Sigmoid colon (tissue), 7 donors: Measurements from ENCODE around the gene IQGAP1. TPM values are rescaled to one million over a fixed set of nuclear protein-coding genes. Genes with fewer than 3 reads are reported as not detected.

ENCODE experiments used
- DNase-seq: peaks from one replicate; pipeline ENCODE4 v3.0.0-alpha.2; 2019
- H3K27ac ChIP-seq, 4 donors: fragments of 200-600 bp; sonication (generic); one replicate each; pipeline ENCODE4 v1.5.1; 2016 to 2019; ENCODE audit warnings: mild to moderate bottlenecking in 1 of 4
- H3K27me3 ChIP-seq, 3 donors: fragments of 200-600 bp; sonication (generic); one replicate each; pipeline ENCODE4 v1.5.1; 2019; ENCODE audit warnings: mild to moderate bottlenecking in 1 of 3
- H3K36me3 ChIP-seq, 4 donors: fragments of 200-600 bp; sonication (generic); one replicate each; pipeline ENCODE4 v1.5.1; 2016 to 2019
- H3K4me1 ChIP-seq, 4 donors: fragments of 200-600 bp; sonication (generic); one replicate each; pipeline ENCODE4 v1.5.1; 2017 to 2019
- H3K4me3 ChIP-seq, 4 donors: fragments of 200-600 bp; sonication (generic); one replicate each; pipeline ENCODE4 v1.5.1; 2017 to 2019; ENCODE audit warnings: mild to moderate bottlenecking in 2 of 4, moderate library complexity in 1 of 4
- H3K9me3 ChIP-seq, 4 donors: fragments of 200-600 bp in 3 of 4; sonication (generic) in 3 of 4; one replicate each; pipeline versions ENCODE4 v1.5.1 to v1.6.1; 2013 to 2019
- EP300 ChIP-seq, 4 donors: sonication (generic); formaldehyde crosslinking; IDR thresholded peaks; one replicate each; pipeline ENCODE4 v1.6.1; 2017; ENCODE audit warnings: antibody characterized with exemption in 4 of 4
- POLR2A ChIP-seq, 2 donors: fragments of 450-650 bp; IDR thresholded peaks; one replicate each; pipeline ENCODE4 v1.6.1; 2016; ENCODE audit warnings: antibody characterized with exemption in 2 of 2, mild to moderate bottlenecking in 2 of 2, moderate library complexity in 2 of 2
- POLR2AphosphoS5 ChIP-seq, 4 donors: sonication (generic); formaldehyde crosslinking; IDR thresholded peaks; one replicate each; pipeline ENCODE4 v1.6.1; 2017; ENCODE audit warnings: antibody characterized with exemption in 4 of 4
- WGBS, 2 donors: extraction: QIAGEN DNeasy Blood & Tissue Kit; methylation state at CpG; one replicate each; pipeline ENCODE4 v1.1.7; 2013; 5-methylcytosine and 5-hydroxymethylcytosine counted together
- intact Hi-C: fragments of 100-400 bp; cut with DNase I; formaldehyde crosslinking; loops from one replicate; pipeline ENCODE4 v1.15.1; 2023
- polyA plus RNA-seq, 3 donors: library from polyadenylated mRNA; stranded (reverse); fragments of 200-250 nt; gene quantifications; one replicate each; pipeline ENCODE4 v1.2.3, GENCODE V29; 2013
- total RNA-seq, 4 donors: library from RNA; depleted of rRNA; stranded (reverse); fragments of >200 nt; gene quantifications; one replicate each; pipeline ENCODE4 v1.1.0, GENCODE V29; 2016
- TF ChIP-seq, protein P1 (sequence below), 4 experiments: fragments of 450-650 bp in 3 of 4; fragments of 200-600 bp in 1 of 4; IDR thresholded peaks; one replicate each; pipeline ENCODE4 v1.5.1; 2016 to 2019; ENCODE audit warnings: antibody characterized with exemption in 4 of 4, mild to moderate bottlenecking in 3 of 4, moderate library complexity in 2 of 4
- donor health status: healthy with polysubstance abuse.
- donor health status: Bipolar disorder and iron deficiency.
- donor health status: healthy.

Gene IQGAP1
- total and polyA plus RNA-seq, 7 donors: 96.7 to 283 (median 135) TPM

DNA sequence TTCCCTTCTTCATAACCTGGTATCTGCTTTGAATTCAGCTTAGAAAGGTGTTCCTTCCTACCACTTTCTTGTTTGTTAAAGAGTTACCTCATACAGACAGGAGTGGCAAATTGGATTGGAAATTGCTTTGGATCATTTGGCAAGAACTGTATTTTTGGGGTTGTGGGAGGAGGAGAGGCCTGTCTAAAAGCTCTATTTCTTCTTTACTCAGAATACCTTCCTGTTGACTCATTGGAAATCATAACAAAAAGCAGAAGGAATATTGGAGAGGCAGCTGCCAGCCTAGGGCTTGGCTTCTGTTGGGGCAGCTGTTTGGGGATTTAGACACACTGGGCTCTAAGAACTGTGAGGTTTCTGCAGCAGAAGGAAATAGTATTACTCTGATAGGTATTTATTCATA lies 14.2 kb downstream of the IQGAP1 start:
- DNase-seq: peak; percentile 73
- intact Hi-C loops: no loop called here
- Histone ChIP-seq H3K9me3 (no peaks in the 10 kb centered on the region), H3K27ac (peak overlapping the region; percentile 80 to 90 (median 86)), H3K27me3 (no peaks in the 10 kb centered on the region), H3K4me3 (no peak overlapping the region), H3K36me3 (no peaks in the 10 kb centered on the region), H3K4me1 (peaks cover 0 to 80% (median 74%) of the 10 kb centered on the region in 4 donors)
- TF ChIP-seq POLR2AphosphoS5 (IDR thresholded peaks at IDR 0.05): peak in 3 of 4 donors; percentile 9 to 48 (median 42)
- no peak for TF ChIP-seq EP300 (IDR thresholded peaks at IDR 0.05)

DNA sequence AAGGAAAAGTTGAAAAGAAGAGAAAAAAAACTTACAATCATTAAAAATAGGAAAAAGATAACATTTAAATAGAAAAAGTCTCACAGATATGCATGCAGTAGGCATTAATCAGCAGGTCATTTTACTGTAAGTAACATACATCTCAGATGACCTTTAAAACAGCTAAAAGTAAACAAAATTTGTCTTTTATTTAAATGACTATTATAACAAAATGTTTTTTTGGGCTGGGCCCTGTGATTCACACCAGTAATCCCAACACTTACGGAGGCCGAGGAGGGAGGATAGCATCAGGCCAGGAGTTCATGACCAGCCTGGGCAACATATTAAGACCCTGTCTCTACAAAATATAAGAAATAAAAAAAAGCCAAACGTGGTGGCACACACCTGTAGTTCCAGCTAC lies 14.7 kb downstream of the IQGAP1 start:
- no peaks in the 10 kb centered on the region for H3K9me3 ChIP-seq
- intact Hi-C loops: no loop called here
- no peak for TF ChIP-seq POLR2AphosphoS5 (IDR thresholded peaks at IDR 0.05)
- TF ChIP-seq, protein P1, sequence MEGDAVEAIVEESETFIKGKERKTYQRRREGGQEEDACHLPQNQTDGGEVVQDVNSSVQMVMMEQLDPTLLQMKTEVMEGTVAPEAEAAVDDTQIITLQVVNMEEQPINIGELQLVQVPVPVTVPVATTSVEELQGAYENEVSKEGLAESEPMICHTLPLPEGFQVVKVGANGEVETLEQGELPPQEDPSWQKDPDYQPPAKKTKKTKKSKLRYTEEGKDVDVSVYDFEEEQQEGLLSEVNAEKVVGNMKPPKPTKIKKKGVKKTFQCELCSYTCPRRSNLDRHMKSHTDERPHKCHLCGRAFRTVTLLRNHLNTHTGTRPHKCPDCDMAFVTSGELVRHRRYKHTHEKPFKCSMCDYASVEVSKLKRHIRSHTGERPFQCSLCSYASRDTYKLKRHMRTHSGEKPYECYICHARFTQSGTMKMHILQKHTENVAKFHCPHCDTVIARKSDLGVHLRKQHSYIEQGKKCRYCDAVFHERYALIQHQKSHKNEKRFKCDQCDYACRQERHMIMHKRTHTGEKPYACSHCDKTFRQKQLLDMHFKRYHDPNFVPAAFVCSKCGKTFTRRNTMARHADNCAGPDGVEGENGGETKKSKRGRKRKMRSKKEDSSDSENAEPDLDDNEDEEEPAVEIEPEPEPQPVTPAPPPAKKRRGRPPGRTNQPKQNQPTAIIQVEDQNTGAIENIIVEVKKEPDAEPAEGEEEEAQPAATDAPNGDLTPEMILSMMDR (IDR thresholded peaks at IDR 0.05): no peak
- no peak for TF ChIP-seq EP300 (IDR thresholded peaks at IDR 0.05)
- TF ChIP-seq POLR2A (IDR thresholded peaks at IDR 0.05): no peak
- 30 to 74% methylated on average over 3 of the region's 3 CpGs for WGBS, 2 donors
- DNase-seq: no peak
- peak overlapping the region; percentile 80 to 90 (median 86) for H3K27ac ChIP-seq
- H3K36me3 ChIP-seq: no peaks in the 10 kb centered on the region
- no peak overlapping the region for H3K4me3 ChIP-seq
- H3K4me1 ChIP-seq: peaks cover 0 to 84% (median 77%) of the 10 kb centered on the region in 4 donors
- no peaks in the 10 kb centered on the region for H3K27me3 ChIP-seq

DNA sequence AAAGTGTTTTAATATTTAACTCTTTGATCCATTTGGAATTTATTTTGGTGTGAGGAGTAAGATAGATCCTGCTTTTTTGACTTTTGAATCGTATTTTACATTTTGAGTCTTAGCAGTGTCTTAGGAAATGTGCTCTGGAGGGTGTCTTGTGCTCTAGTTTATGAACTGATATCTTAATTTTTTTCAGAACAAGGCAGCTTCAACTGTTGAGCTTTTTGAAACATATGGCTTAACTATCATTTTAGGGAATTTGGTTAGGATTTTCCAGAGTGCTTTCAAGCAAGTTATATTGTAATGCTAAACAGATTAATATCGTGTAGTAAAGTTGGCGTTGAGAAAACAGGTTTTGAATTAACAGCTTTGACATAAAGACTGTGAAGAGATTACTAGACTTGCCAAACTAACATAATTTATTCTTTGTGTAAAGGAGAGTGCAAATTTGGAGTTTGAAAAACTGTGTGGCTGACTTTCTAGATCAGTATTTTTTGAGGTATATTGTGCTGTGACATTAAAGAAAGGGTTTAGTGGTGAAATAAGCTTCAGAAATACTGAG lies 17.1 kb downstream of the IQGAP1 start:
- H3K27me3 ChIP-seq: no peaks in the 10 kb centered on the region
- no peaks in the 10 kb centered on the region for H3K9me3 ChIP-seq
- 30 to 48% methylated on average over 3 of the region's 3 CpGs for WGBS, 2 donors
- peaks cover 0 to 84% (median 72%) of the 10 kb centered on the region in 4 donors for H3K4me1 ChIP-seq
- H3K27ac ChIP-seq: peak overlapping the region; percentile 80 to 90 (median 86)
- no peak for DNase-seq
- H3K4me3 ChIP-seq: no peak overlapping the region
- intact Hi-C loops: no loop called here
- TF ChIP-seq, protein P1 (IDR thresholded peaks at IDR 0.05): no peak
- TF ChIP-seq POLR2AphosphoS5 (IDR thresholded peaks at IDR 0.05): no peak
- TF ChIP-seq POLR2A (IDR thresholded peaks at IDR 0.05): no peak
- no peak for TF ChIP-seq EP300 (IDR thresholded peaks at IDR 0.05)
- no peaks in the 10 kb centered on the region for H3K36me3 ChIP-seq

DNA sequence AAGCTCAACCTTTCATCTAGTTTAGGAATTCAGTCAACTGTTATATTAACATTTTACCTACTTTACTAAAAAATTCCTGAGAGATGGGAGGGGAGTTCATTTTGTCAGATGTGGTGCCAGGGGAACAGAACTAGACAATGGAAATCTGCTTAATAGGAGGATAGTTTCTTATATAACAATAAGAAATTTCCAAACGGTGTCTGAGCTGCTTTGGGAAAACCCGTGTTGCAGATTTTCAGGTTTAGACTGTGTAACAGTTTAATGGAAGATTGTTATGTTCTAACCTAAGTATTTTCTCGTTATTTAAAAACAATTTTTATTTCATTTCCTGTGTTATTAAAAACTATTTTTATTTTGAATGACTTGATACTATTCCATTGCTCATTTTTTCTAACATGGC lies 19.3 kb downstream of the IQGAP1 start:
- Histone ChIP-seq H3K4me3 (no peak overlapping the region), H3K4me1 (peaks cover 0 to 72% (median 59%) of the 10 kb centered on the region in 4 donors), H3K27me3 (no peaks in the 10 kb centered on the region), H3K27ac (peak overlapping the region in 3 of 4 donors; percentile 85 to 90 (median 86)), H3K36me3 (no peaks in the 10 kb centered on the region), H3K9me3 (no peaks in the 10 kb centered on the region)
- 24 to 56% methylated on average over 3 of the region's 3 CpGs for WGBS, 2 donors
- no peak for DNase-seq
- TF ChIP-seq POLR2A (IDR thresholded peaks at IDR 0.05): no peak
- TF ChIP-seq, protein P1 (IDR thresholded peaks at IDR 0.05): no peak
- TF ChIP-seq POLR2AphosphoS5 (IDR thresholded peaks at IDR 0.05): no peak
- no peak for TF ChIP-seq EP300 (IDR thresholded peaks at IDR 0.05)
- intact Hi-C loops: no loop called here

DNA sequence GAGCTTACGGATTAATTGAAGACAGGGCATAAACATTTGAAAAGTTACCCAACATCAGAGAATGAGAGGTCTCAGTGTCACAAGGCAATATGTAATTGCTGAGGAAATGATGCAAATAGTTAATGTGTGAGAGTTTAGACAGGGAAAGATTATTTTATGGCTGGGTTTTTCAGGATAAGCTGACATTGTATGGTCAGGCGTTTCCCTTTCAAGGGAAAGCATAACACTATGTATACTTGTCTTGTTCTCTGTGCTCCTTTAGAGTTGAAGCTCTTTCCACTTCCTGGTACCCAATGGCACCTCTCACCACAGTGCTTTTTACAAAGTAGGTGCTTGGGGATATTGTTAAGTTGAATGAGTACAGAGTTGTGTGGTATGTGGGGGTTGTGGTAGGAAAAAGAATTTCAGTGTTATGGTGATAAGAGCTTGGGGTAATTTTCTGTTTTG lies 19.9 kb downstream of the IQGAP1 start:
- Histone ChIP-seq H3K4me3 (no peak overlapping the region), H3K4me1 (peaks cover 0 to 72% (median 59%) of the 10 kb centered on the region in 4 donors), H3K36me3 (no peaks in the 10 kb centered on the region), H3K27ac (peak overlapping the region; percentile 39 to 90 (median 86)), H3K27me3 (no peaks in the 10 kb centered on the region), H3K9me3 (no peaks in the 10 kb centered on the region)
- no peak for DNase-seq
- intact Hi-C loops: no loop called here
- TF ChIP-seq POLR2AphosphoS5 (IDR thresholded peaks at IDR 0.05) (no peak), POLR2A (IDR thresholded peaks at IDR 0.05) (no peak), EP300 (IDR thresholded peaks at IDR 0.05) (no peak)
- TF ChIP-seq, protein P1 (IDR thresholded peaks at IDR 0.05): no peak
- 8 to 51% methylated on average over 2 of the region's 2 CpGs for WGBS, 2 donors
